ENCODE data around the gene RASA4B.
"Not testable (repeated sequence)": the region's sequence is repeated elsewhere in the genome, so short reads cannot be mapped to it uniquely, and the experiment has no call there.

RASA4B gene

DNA sequence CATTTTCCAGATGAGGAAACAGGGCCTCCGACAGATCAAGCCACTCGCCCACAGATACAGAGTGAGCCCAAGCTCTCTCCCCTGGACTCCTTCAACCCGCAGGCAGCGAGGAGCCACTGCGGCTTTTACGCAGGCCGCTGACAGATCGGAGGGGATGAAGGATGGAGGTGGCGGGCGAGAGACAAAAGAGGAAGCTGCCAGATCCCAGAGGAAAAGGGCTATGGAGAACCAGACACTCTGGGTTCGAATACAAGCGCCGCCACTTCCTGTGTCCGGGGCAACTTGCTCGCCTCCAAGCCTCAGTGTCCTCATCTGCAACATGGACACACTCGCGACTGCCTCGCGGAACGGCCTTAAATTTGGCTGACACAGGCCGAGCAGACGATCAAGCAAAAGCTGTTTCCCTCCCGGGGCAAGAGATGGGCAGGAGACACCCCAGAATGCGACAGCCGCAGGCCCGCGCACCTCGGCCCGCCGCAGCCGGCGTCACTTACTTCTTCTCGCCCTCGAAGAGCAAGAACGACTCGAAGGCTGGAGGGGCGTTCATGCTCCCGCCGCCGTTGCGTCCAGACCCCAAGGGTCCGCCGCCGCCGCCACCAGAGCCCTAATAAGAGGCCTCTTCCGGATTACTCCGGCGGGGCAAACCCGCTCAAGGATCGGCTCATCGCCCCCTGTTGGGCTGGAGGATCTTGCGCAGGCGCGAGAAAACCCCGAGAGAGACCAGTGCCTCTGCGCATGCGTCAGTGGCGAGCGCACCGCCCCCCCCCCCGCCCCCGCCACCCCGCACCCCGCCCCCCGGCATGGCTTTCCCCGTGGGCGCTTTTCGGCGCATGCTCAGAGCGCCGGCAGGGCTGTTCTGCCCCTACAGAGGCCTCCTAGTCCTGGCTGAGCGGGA lies 39.0 kb downstream of the RASA4B start, which contains the start of gene POLR2J:
POLR2J (minus strand) TSS at position 609 of the 895 bp plus-strand sequence; CDS start at position 547, 62 bp downstream.
- H3K9me3 ChIP-seq (ENCODE audit: insufficient read depth, low read depth, low read length); H2BK12ac ChIP-seq (ENCODE audit: low read length); H3K27ac ChIP-seq (ENCODE audit: low read depth, low read length); H3K14ac ChIP-seq (ENCODE audit: low read length); H3K4me2 ChIP-seq (ENCODE audit: low read length); H3K4ac ChIP-seq (ENCODE audit: low read depth, low read length); H2BK5ac ChIP-seq (ENCODE audit: low read depth, low read length, poor library complexity); H2BK120ac ChIP-seq (ENCODE audit: insufficient read depth, low read length, poor library complexity); H3K23ac ChIP-seq (ENCODE audit: low read length); H3K4me1 ChIP-seq (ENCODE audit: control insufficient read depth in 1 of 2, insufficient read depth in 2 of 2, low read length in 2 of 2); H3K79me2 ChIP-seq (ENCODE audit: control insufficient read depth, insufficient read depth, low read length, poor library complexity); H4K12ac ChIP-seq (ENCODE audit: low read depth, low read length); H3K9ac ChIP-seq (ENCODE audit: low read length); H2AFZ ChIP-seq (ENCODE audit: insufficient read depth, low read length, poor library complexity); H3K27me3 ChIP-seq (ENCODE audit: insufficient read depth, low read length); H3K36me3 ChIP-seq (ENCODE audit: control insufficient read depth in 1 of 2, insufficient read depth in 2 of 2, low read length in 2 of 2); H4K91ac ChIP-seq (ENCODE audit: low read depth, low read length); H2AK5ac ChIP-seq (ENCODE audit: low read length); H3K18ac ChIP-seq (ENCODE audit: low read length); H3K79me1 ChIP-seq (ENCODE audit: low read length): not testable (repeated sequence)
- Histone ChIP-seq H4K8ac (ENCODE audit: low read depth, low read length) (peak within 1 kb of the TSS; percentile 77), H3K4me3 (ENCODE audit: low read depth, low read length) (peak within 1 kb of the TSS; percentile 67)
- no CpG with 5 or more reads among the region's 72 CpGs for WGBS (ENCODE audit: extremely low coverage, insufficient coverage, insufficient read length)
- DNase-seq = peak; percentile 56 to 84

DNA sequence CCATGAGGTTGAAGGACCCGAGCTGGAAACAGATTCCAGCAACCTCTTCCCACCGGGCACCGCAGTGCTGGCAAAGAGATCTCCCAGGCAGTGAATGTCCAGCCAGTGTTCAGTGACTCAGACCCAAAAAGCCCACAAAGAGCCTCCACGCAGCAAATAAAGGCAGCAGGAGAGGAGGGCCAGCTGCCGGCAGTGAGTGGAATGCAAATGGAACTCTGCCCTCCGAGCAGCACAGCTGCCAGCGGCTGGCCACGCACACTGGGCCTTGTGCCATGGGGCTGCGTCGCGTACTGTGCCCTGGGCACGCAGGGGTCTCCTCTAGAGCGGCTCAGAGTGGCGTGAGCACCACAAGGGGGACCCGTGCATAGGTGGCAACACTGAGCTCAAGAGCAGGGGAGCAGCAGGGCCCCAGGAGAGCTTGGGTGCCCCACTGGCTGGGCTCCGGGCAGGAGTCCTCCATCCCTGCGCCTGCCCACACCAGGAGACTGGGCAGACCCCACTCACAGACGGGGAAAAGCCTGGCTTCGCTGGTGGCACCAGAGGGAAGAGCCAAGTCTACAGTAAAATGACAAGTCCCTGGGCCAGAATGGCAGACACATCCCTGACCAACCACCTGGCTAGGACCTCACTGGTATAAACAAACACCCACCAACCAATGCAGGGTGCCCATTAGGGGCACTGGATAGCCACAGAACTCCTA lies 42.7 kb downstream of the RASA4B start:
- H2BK12ac ChIP-seq (ENCODE audit: low read length); H3K79me2 ChIP-seq (ENCODE audit: control insufficient read depth, insufficient read depth, low read length, poor library complexity); H2AFZ ChIP-seq (ENCODE audit: insufficient read depth, low read length, poor library complexity); H3K4me2 ChIP-seq (ENCODE audit: low read length); H2BK5ac ChIP-seq (ENCODE audit: low read depth, low read length, poor library complexity); H3K4me3 ChIP-seq (ENCODE audit: low read depth, low read length); H3K27me3 ChIP-seq (ENCODE audit: insufficient read depth, low read length); H4K8ac ChIP-seq (ENCODE audit: low read depth, low read length); H3K23ac ChIP-seq (ENCODE audit: low read length); H3K9ac ChIP-seq (ENCODE audit: low read length); H3K14ac ChIP-seq (ENCODE audit: low read length); DNase-seq; H3K79me1 ChIP-seq (ENCODE audit: low read length); H3K18ac ChIP-seq (ENCODE audit: low read length); H3K4me1 ChIP-seq (ENCODE audit: control insufficient read depth in 1 of 2, insufficient read depth in 2 of 2, low read length in 2 of 2); H2AK5ac ChIP-seq (ENCODE audit: low read length); H3K4ac ChIP-seq (ENCODE audit: low read depth, low read length); H4K12ac ChIP-seq (ENCODE audit: low read depth, low read length); H3K9me3 ChIP-seq (ENCODE audit: insufficient read depth, low read depth, low read length); H2BK120ac ChIP-seq (ENCODE audit: insufficient read depth, low read length, poor library complexity); H4K91ac ChIP-seq (ENCODE audit: low read depth, low read length); H3K27ac ChIP-seq (ENCODE audit: low read depth, low read length): not testable (repeated sequence)
- H3K36me3 ChIP-seq (ENCODE audit: control insufficient read depth in 1 of 2, insufficient read depth in 2 of 2, low read length in 2 of 2) = peaks cover 25 to 37% of the 10 kb centered on the region in 2 experiments
- no CpG with 5 or more reads among the region's 19 CpGs for WGBS (ENCODE audit: extremely low coverage, insufficient coverage, insufficient read length)

GRCh38 chr7:102474116-102474515 lies 43.5 kb downstream of the RASA4B start:
- H4K91ac ChIP-seq (ENCODE audit: low read depth, low read length); H3K9me3 ChIP-seq (ENCODE audit: insufficient read depth, low read depth, low read length); H3K27me3 ChIP-seq (ENCODE audit: insufficient read depth, low read length); H2BK120ac ChIP-seq (ENCODE audit: insufficient read depth, low read length, poor library complexity); DNase-seq; H3K9ac ChIP-seq (ENCODE audit: low read length); H4K8ac ChIP-seq (ENCODE audit: low read depth, low read length); H4K12ac ChIP-seq (ENCODE audit: low read depth, low read length); H3K4ac ChIP-seq (ENCODE audit: low read depth, low read length); H3K79me2 ChIP-seq (ENCODE audit: control insufficient read depth, insufficient read depth, low read length, poor library complexity); H2AFZ ChIP-seq (ENCODE audit: insufficient read depth, low read length, poor library complexity); H3K27ac ChIP-seq (ENCODE audit: low read depth, low read length); H3K18ac ChIP-seq (ENCODE audit: low read length); H3K4me2 ChIP-seq (ENCODE audit: low read length); H3K23ac ChIP-seq (ENCODE audit: low read length); H3K4me1 ChIP-seq (ENCODE audit: control insufficient read depth in 1 of 2, insufficient read depth in 2 of 2, low read length in 2 of 2); H2BK12ac ChIP-seq (ENCODE audit: low read length); H2AK5ac ChIP-seq (ENCODE audit: low read length); H3K4me3 ChIP-seq (ENCODE audit: low read depth, low read length); H2BK5ac ChIP-seq (ENCODE audit: low read depth, low read length, poor library complexity); H3K79me1 ChIP-seq (ENCODE audit: low read length); H3K14ac ChIP-seq (ENCODE audit: low read length): not testable (repeated sequence)
- WGBS (ENCODE audit: extremely low coverage, insufficient coverage, insufficient read length) = no CpG with 5 or more reads among the region's 14 CpGs
- H3K36me3 ChIP-seq (ENCODE audit: control insufficient read depth in 1 of 2, insufficient read depth in 2 of 2, low read length in 2 of 2) = peaks cover 33 to 44% of the 10 kb centered on the region in 2 experiments

- Histone ChIP-seq H3K14ac (ENCODE audit: low read length) (no peak overlapping the region), H3K4ac (ENCODE audit: low read depth, low read length) (no peak overlapping the region), H2BK12ac (ENCODE audit: low read length) (no peak overlapping the region), H2BK120ac (ENCODE audit: insufficient read depth, low read length, poor library complexity) (no peak overlapping the region), H3K9me3 (ENCODE audit: insufficient read depth, low read depth, low read length) (no peaks in the 10 kb centered on the region), H3K4me1 (ENCODE audit: control insufficient read depth in 1 of 2, insufficient read depth in 2 of 2, low read length in 2 of 2) (no peaks in the 10 kb centered on the region), H3K23ac (ENCODE audit: low read length) (no peak overlapping the region), H2BK5ac (ENCODE audit: low read depth, low read length, poor library complexity) (no peak overlapping the region), H2AK5ac (ENCODE audit: low read length) (no peak overlapping the region), H2AFZ (ENCODE audit: insufficient read depth, low read length, poor library complexity) (no peak overlapping the region), H3K79me1 (ENCODE audit: low read length) (no peaks in the 10 kb centered on the region), H3K36me3 (ENCODE audit: control insufficient read depth in 1 of 2, insufficient read depth in 2 of 2, low read length in 2 of 2) (peaks cover 36 to 51% of the 10 kb centered on the region in 2 experiments), H3K18ac (ENCODE audit: low read length) (no peak overlapping the region), H3K9ac (ENCODE audit: low read length) (no peak overlapping the region), H3K4me2 (ENCODE audit: low read length) (no peak overlapping the region), H4K91ac (ENCODE audit: low read depth, low read length) (no peak overlapping the region), H3K27ac (ENCODE audit: low read depth, low read length) (no peak overlapping the region), H3K4me3 (ENCODE audit: low read depth, low read length) (no peak overlapping the region), H4K8ac (ENCODE audit: low read depth, low read length) (no peak overlapping the region), H3K79me2 (ENCODE audit: control insufficient read depth, insufficient read depth, low read length, poor library complexity) (no peaks in the 10 kb centered on the region), H4K12ac (ENCODE audit: low read depth, low read length) (no peak overlapping the region), H3K27me3 (ENCODE audit: insufficient read depth, low read length) (no peaks in the 10 kb centered on the region)
- no peak for DNase-seq
- WGBS (ENCODE audit: extremely low coverage, insufficient coverage, insufficient read length) = no CpG with 5 or more reads among the region's 23 CpGs
These were observed 44.1 kb downstream of the RASA4B start for GRCh38 chr7:102473271-102473991.
